GM13977 (cell line): ENCODE data around the gene AHI1.
A peak's percentile ranks its signal among the peaks of the same experiment; 100 is the strongest.

Experiments used
- DNase-seq: peaks from one replicate; pipeline ENCODE4 v3.0.0; 2012; ENCODE audit warnings: low spot score
- in situ Hi-C: fragments of 300-500 bp; cut with MboI; formaldehyde crosslinking; loops from one replicate; pipeline ENCODE4 v1.12.0; 2022; ENCODE audit warnings: low sequenced_read_pairs, low pct_unique_long_range_greater_than_20kb, mixed read lengths, inconsistent platforms; ENCODE audit not compliant: unreplicated experiment
- TF ChIP-seq, protein P1 (sequence below): IDR thresholded peaks from 2 replicates; pipeline ENCODE4 v1.5.1; 2012; ENCODE audit warnings: mild to moderate bottlenecking, control low read depth; ENCODE audit not compliant: insufficient read depth; ENCODE audit errors: extremely low read depth, missing control alignments

AHI1 gene

DNA sequence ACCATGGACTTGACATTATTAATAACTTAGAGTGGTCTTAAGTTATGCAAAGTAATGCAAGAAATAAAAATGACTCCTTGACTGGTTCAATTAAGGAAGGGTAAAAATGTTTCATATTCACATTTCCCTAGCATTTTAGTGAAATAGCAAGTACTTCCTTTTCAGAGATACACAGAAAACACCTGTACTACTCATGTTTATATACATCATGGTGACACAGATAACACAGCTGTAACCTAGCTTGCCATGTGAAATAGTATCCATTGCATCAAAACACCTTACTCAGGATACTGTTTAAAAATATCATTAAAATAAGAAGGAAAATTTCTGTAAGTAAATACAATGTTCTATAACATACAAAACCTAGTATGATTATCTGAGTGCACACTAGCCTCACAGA lies 102.4 kb downstream of the AHI1 start:
- in situ Hi-C loops: no loop called here
- DNase-seq: no peak
- TF ChIP-seq, protein P1, sequence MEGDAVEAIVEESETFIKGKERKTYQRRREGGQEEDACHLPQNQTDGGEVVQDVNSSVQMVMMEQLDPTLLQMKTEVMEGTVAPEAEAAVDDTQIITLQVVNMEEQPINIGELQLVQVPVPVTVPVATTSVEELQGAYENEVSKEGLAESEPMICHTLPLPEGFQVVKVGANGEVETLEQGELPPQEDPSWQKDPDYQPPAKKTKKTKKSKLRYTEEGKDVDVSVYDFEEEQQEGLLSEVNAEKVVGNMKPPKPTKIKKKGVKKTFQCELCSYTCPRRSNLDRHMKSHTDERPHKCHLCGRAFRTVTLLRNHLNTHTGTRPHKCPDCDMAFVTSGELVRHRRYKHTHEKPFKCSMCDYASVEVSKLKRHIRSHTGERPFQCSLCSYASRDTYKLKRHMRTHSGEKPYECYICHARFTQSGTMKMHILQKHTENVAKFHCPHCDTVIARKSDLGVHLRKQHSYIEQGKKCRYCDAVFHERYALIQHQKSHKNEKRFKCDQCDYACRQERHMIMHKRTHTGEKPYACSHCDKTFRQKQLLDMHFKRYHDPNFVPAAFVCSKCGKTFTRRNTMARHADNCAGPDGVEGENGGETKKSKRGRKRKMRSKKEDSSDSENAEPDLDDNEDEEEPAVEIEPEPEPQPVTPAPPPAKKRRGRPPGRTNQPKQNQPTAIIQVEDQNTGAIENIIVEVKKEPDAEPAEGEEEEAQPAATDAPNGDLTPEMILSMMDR: no peak

DNA sequence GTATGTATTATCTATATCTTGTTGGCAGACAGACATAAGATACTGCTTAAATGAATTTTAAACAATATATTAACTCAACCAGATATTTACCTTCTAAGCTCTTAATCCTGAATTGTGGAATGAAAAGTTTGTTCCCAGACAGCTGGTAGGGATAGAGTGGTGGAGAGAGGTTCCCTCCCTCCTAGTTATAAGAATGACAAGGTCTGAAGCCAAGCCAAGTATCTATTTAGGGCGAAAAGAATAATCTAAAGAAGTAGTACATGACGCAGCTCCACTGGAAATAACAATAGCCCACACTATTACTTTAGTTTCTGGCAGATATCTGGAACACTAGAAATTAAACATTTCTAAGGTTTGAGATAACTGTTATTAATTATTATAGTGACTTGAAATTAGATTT lies 104.3 kb downstream of the AHI1 start:
- in situ Hi-C loops: no loop called here
- TF ChIP-seq, protein P1: no peak
- DNase-seq: no peak

DNA sequence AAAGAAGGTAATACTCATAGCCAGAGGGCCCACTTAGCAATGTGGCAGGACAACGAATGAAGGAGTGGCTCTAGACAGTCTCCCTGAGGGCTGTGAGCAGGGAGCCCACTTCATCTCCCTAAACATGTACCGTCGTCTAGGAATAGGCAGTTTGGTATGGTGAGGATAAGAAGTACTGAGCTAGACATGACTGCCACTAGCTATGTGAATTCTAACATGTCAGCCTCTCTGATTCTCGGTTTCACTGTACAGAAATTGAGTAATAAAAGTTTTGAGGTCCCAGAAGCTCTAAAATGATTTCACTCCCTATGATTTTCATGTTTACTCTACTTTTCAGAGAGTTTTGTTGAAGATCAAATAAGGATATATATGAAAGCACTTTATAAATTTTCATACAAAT lies 107.1 kb downstream of the AHI1 start:
- no peak for DNase-seq
- in situ Hi-C loops: no loop called here
- TF ChIP-seq, protein P1: no peak

DNA sequence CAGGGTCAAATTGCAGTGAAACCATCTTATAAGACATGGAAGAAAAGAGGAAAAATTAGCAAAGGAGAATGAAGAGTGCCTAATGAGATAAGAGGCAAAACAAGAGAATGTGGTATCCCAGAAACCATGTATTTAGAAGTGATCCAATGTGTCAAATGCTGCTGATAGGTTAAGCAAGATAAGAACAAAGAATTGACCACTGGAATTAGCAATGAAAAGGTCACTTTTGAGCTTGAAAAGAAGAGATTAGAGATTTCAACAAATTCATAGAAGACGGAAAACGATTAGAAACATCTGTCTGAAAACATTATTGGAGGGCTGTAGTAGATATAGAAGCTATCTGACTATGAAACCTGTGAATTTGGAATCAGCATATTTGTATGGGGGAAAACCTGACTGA lies 112.2 kb downstream of the AHI1 start:
- TF ChIP-seq, protein P1: no peak
- DNase-seq: no peak
- in situ Hi-C loops: no loop called here

DNA sequence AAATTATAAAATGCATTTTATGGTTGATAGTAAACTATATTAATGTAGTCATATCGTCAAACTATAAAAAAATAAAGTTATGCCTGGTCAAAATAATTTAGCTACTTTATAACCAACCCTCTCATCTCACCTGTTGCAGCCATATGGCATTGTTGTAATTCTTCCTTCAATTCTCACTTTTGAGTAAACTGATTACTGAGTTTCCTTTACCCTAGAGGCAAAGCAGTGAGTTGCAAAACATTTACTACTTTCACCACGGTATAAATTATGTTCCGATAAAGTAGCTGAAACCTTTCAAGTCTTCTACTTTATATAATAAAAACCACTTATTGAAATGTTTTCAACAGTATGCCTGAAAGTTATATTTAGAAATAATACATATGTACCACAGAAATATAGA lies 113.8 kb downstream of the AHI1 start:
- in situ Hi-C loops: no loop called here
- TF ChIP-seq, protein P1: no peak
- DNase-seq: no peak

DNA sequence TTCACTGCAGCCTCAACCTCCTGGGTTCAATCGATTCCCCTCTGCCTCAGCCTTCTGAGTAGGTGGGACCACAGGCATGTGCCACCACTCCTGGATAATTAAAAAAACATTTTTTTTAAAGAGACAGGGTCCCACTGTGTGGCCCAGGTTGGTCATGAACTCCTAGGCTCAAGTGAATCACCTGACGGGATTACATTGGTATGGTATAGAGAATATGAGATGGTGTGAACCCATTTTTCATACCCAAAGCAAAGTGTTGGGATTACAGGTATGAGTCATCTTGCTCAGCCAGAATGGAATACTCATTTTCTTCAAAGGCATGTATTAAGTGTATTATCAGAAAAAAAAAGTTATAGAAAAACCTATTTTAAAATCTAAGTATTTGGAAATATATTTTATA lies 114.2 kb downstream of the AHI1 start:
- no peak for DNase-seq
- TF ChIP-seq, protein P1: no peak
- in situ Hi-C loops: no loop called here

DNA sequence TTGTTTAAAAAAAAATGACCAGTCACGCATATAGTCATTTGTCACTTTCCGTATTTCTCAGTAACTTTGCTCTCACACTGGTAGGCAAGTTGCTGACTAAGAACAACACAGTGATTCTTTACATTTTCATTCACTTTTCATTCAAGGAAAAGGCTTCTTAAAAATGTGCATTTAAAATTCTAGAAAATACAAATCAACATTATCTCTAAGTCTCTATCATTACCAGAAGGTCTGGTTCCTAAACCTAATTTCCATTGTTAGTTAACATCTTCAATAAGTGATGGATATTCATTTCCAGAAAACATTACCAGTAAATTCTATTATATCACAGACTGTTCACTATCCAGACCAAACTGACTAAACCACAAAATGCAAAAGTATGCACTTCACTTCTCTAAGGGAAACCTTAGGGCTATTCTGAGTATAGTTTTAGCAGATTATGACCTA lies 115.3 kb downstream of the AHI1 start:
- TF ChIP-seq, protein P1: no peak
- peak; percentile 48 for DNase-seq
- in situ Hi-C loops: no loop called here
